HG02840 (cell line): ENCODE data around the gene SPART.
"Not testable (repeated sequence)": the region's sequence is repeated elsewhere in the genome, so short reads cannot be mapped to it uniquely, and the experiment has no call there.

Experiments used
- ATAC-seq: cut with Tn5 transposase; IDR thresholded peaks from one replicate; pipeline ENCODE4 v1.9.1; 2021; ENCODE audit warnings: mild to moderate bottlenecking, moderate library complexity, moderate number of reproducible peaks; ENCODE audit not compliant: unreplicated experiment, low FRiP score

The SPART gene

GRCh38 chr13:36354842-36355623, 8.8 kb upstream of the SPART start:
- ATAC-seq: no peak

- no peak for ATAC-seq
Observed at GRCh38 chr13:36353001-36353400, 6.8 kb upstream of the SPART start.

- ATAC-seq: no peak
Observed at GRCh38 chr13:36352350-36352749, 6.2 kb upstream of the SPART start.

- ATAC-seq: no peak
Observed at GRCh38 chr13:36347531-36348210, 1.5 kb upstream of the SPART start.

- ATAC-seq: no peak
Observed at GRCh38 chr13:36345438-36346221, 564 bp downstream of the SPART start.

- no peak for ATAC-seq
Observed at GRCh38 chr13:36344886-36345437, 1.2 kb downstream of the SPART start.

GRCh38 chr13:36344173-36344572, 2.0 kb downstream of the SPART start:
- no peak for ATAC-seq

GRCh38 chr13:36343766-36344165, 2.4 kb downstream of the SPART start:
- ATAC-seq: no peak

GRCh38 chr13:36342715-36343114, 3.5 kb downstream of the SPART start:
- ATAC-seq: no peak

- no peak for ATAC-seq
Observed at GRCh38 chr13:36341718-36342117, 4.5 kb downstream of the SPART start.

- ATAC-seq: no peak
Observed at GRCh38 chr13:36339600-36340155, 6.5 kb downstream of the SPART start.

- ATAC-seq: no peak
Observed at GRCh38 chr13:36337938-36338641, 8.1 kb downstream of the SPART start.

- no peak for ATAC-seq
Observed at GRCh38 chr13:36332986-36333385, 13.2 kb downstream of the SPART start.

GRCh38 chr13:36332255-36332654, 13.9 kb downstream of the SPART start:
- not testable (repeated sequence) for ATAC-seq

- ATAC-seq: no peak
Observed at GRCh38 chr13:36331280-36331679, 14.9 kb downstream of the SPART start.

GRCh38 chr13:36329361-36329760, 16.8 kb downstream of the SPART start:
- ATAC-seq: no peak

GRCh38 chr13:36328821-36329220, 17.4 kb downstream of the SPART start:
- ATAC-seq: no peak

GRCh38 chr13:36325912-36326311, 20.3 kb downstream of the SPART start:
- no peak for ATAC-seq

GRCh38 chr13:36324881-36325280, 21.3 kb downstream of the SPART start:
- ATAC-seq: not testable (repeated sequence)

GRCh38 chr13:36323951-36324566, 22.1 kb downstream of the SPART start:
- ATAC-seq: no peak
